Mucosa of stomach (tissue), 1 donor: ENCODE data around the gene MDM2.

Source experiments
- H3K27me3 ChIP-seq: one replicate; pipeline ENCODE4 v1.7.0; 2013; ENCODE audit warnings: mild to moderate bottlenecking, low read length; ENCODE audit not compliant: control insufficient read depth, insufficient read depth
- H3K36me3 ChIP-seq: one replicate; pipeline ENCODE4 v1.7.0; 2013; ENCODE audit warnings: low read length; ENCODE audit not compliant: control insufficient read depth, insufficient read depth
- H3K4me1 ChIP-seq: one replicate; pipeline ENCODE4 v1.7.0; 2013; ENCODE audit warnings: mild to moderate bottlenecking, low read length; ENCODE audit not compliant: control insufficient read depth, insufficient read depth
- H3K4me3 ChIP-seq: one replicate; pipeline ENCODE4 v1.7.0; 2013; ENCODE audit warnings: low read length
- H3K9ac ChIP-seq: one replicate; pipeline ENCODE4 v1.7.0; 2013; ENCODE audit warnings: mild to moderate bottlenecking, low read length, moderate library complexity
- H3K9me3 ChIP-seq: one replicate; pipeline ENCODE4 v1.7.0; 2013; ENCODE audit warnings: mild to moderate bottlenecking, low read length, moderate library complexity; ENCODE audit not compliant: control insufficient read depth
- donor health status: Pancreatic carcinoma.

The MDM2 gene

GRCh38 chr12:68771223-68771925 lies 36.6 kb upstream of the MDM2 start:
- no peak overlapping the region for H3K9ac ChIP-seq
- H3K4me1 ChIP-seq = no peaks in the 10 kb centered on the region
- H3K9me3 ChIP-seq = no peaks in the 10 kb centered on the region
- no peak overlapping the region for H3K4me3 ChIP-seq
- no peaks in the 10 kb centered on the region for H3K27me3 ChIP-seq
- H3K36me3 ChIP-seq = no peaks in the 10 kb centered on the region

DNA sequence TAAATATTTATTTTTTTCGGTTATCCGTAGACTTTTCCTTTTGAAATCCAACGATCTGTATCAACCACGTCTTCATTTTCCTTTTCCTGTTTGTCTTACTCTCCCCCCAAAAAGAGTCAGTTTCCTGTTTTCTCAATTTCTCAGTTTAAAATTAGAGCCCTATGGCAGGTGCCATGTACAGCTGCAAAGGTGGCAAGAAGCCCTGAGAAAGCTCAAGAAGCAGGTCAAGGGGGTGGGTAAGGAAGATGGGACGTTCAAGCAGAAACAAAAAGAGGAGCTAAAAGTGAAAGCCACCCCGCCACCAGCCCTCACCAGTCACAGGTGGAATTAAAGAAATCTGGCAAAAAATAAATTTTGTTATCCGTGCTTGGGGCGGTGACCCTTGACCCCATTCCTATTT lies 35.3 kb upstream of the MDM2 start:
- Histone ChIP-seq H3K4me3 (no peak overlapping the region), H3K9ac (no peak overlapping the region), H3K4me1 (no peaks in the 10 kb centered on the region), H3K36me3 (no peaks in the 10 kb centered on the region), H3K27me3 (no peaks in the 10 kb centered on the region), H3K9me3 (no peaks in the 10 kb centered on the region)

DNA sequence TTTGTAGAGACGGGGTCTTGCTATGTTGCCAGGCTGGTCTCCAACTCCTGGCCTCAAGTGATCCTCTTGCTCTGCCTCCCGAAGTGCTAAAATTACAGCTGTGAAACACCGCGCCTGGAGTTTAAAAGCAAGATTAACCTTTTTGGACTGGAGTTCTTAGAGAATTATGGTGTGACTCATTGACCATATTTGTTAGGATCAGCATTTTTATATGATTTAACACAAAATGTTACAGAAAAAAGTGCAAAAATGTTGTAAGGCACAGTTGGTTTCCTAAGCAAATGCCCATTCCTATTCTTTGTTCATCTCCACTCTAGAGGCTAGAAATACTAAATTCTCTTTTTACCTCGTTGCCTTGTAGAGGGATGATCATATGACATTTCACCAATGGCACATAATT lies 34.4 kb upstream of the MDM2 start:
- H3K4me3 ChIP-seq = no peak overlapping the region
- no peaks in the 10 kb centered on the region for H3K9me3 ChIP-seq
- no peak overlapping the region for H3K9ac ChIP-seq
- H3K36me3 ChIP-seq = no peaks in the 10 kb centered on the region
- H3K4me1 ChIP-seq = no peaks in the 10 kb centered on the region
- no peaks in the 10 kb centered on the region for H3K27me3 ChIP-seq

GRCh38 chr12:68775121-68775630 lies 32.8 kb upstream of the MDM2 start:
- Histone ChIP-seq H3K27me3 (no peaks in the 10 kb centered on the region), H3K4me3 (no peak overlapping the region), H3K4me1 (no peaks in the 10 kb centered on the region), H3K9me3 (no peaks in the 10 kb centered on the region), H3K9ac (no peak overlapping the region), H3K36me3 (no peaks in the 10 kb centered on the region)

- Histone ChIP-seq H3K36me3 (no peaks in the 10 kb centered on the region), H3K27me3 (no peaks in the 10 kb centered on the region)
These were observed 30.9 kb upstream of the MDM2 start for GRCh38 chr12:68776976-68777610.

GRCh38 chr12:68779280-68779679 lies 28.7 kb upstream of the MDM2 start:
- Histone ChIP-seq H3K27me3 (no peaks in the 10 kb centered on the region), H3K9ac (no peak overlapping the region), H3K4me1 (no peaks in the 10 kb centered on the region), H3K9me3 (no peaks in the 10 kb centered on the region), H3K36me3 (no peaks in the 10 kb centered on the region), H3K4me3 (no peak overlapping the region)

More at GRCh38 chr12:68776976-68777610, 30.9 kb upstream of the MDM2 start:
- no peaks in the 10 kb centered on the region for H3K4me1 ChIP-seq
- no peak overlapping the region for H3K9ac ChIP-seq
- no peak overlapping the region for H3K4me3 ChIP-seq
- H3K9me3 ChIP-seq = no peaks in the 10 kb centered on the region

DNA sequence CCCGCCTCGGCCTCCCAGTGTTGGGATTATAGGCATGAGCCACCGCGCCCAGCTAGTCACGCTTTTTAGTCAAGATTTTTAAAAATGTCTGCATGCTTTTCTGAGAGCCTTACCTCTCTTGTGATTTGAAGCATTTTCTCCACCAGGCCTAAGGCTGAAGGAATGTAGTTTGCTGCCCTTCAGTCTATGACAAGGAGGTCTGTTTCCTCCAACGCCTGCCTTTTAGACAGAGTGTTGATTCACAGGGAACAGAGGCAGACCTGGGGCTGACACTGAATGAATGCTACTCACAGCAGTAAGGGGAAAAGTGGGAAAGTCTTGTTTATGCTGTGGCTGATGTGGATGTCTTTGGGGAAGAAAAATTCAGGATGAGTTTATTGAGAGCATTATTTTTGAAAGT lies 27.2 kb upstream of the MDM2 start:
- no peak overlapping the region for H3K9ac ChIP-seq
- H3K9me3 ChIP-seq = no peaks in the 10 kb centered on the region
- no peak overlapping the region for H3K4me3 ChIP-seq
- no peaks in the 10 kb centered on the region for H3K4me1 ChIP-seq
- H3K36me3 ChIP-seq = no peaks in the 10 kb centered on the region
- H3K27me3 ChIP-seq = no peaks in the 10 kb centered on the region

GRCh38 chr12:68781728-68782127 lies 26.2 kb upstream of the MDM2 start:
- H3K36me3 ChIP-seq = no peaks in the 10 kb centered on the region
- no peaks in the 10 kb centered on the region for H3K27me3 ChIP-seq
- H3K9ac ChIP-seq = no peak overlapping the region
- H3K4me1 ChIP-seq = no peaks in the 10 kb centered on the region
- H3K4me3 ChIP-seq = no peak overlapping the region
- H3K9me3 ChIP-seq = no peaks in the 10 kb centered on the region

DNA sequence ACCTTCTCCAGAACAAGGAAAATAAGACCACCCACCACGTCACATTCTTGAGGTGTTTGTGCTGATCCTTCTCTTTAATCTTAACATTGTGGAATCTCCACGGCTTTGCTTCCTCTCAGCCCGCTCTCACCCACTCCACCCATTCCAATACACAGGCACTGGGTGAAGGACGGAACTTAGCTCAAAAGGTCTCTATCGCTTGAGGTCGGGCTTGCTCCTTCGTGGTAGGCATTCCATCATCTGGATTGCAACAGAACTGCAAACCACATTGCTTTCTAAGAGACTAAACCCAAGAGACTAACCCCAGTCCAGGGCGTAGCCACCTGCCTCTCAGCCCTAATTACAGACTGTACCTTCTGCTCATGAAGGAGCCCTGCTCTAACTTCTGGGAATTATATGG lies 24.0 kb upstream of the MDM2 start:
- H3K36me3 ChIP-seq = no peaks in the 10 kb centered on the region
- H3K9ac ChIP-seq = no peak overlapping the region
- peaks cover 11% of the 10 kb centered on the region for H3K4me1 ChIP-seq
- no peak overlapping the region for H3K4me3 ChIP-seq
- H3K9me3 ChIP-seq = no peaks in the 10 kb centered on the region
- no peaks in the 10 kb centered on the region for H3K27me3 ChIP-seq

- H3K4me3 ChIP-seq = no peak overlapping the region
- H3K4me1 ChIP-seq = peaks cover 16% of the 10 kb centered on the region
- no peaks in the 10 kb centered on the region for H3K9me3 ChIP-seq
- no peaks in the 10 kb centered on the region for H3K36me3 ChIP-seq
- no peak overlapping the region for H3K9ac ChIP-seq
- no peaks in the 10 kb centered on the region for H3K27me3 ChIP-seq
These were observed 22.6 kb upstream of the MDM2 start for GRCh38 chr12:68785358-68785757.

DNA sequence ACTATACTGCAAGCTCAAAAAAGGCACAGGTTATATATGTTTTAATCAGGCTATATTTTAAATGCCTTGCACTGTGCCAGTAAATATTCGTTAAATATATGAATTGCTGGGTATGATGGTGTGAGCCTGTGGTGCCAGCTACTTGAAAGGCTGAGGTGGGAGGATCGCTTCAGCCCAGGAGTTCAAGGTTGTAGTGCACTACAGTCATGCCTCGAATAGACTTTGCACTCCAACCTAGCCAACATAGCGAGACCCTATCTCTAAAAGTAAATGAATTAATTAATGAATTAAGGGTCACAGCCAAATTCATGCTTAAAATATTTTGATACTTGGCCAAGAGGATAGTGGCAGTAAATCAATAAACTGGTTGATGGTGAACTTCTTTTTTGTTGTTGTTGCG lies 22.2 kb upstream of the MDM2 start:
- H3K9me3 ChIP-seq = no peaks in the 10 kb centered on the region
- no peaks in the 10 kb centered on the region for H3K27me3 ChIP-seq
- H3K4me1 ChIP-seq = peaks cover 16% of the 10 kb centered on the region
- H3K4me3 ChIP-seq = no peak overlapping the region
- no peak overlapping the region for H3K9ac ChIP-seq
- H3K36me3 ChIP-seq = no peaks in the 10 kb centered on the region

- Histone ChIP-seq H3K36me3 (no peaks in the 10 kb centered on the region), H3K4me1 (peaks cover 16% of the 10 kb centered on the region), H3K9me3 (no peaks in the 10 kb centered on the region), H3K4me3 (no peak overlapping the region), H3K27me3 (no peaks in the 10 kb centered on the region), H3K9ac (no peak overlapping the region)
These were observed 21.0 kb upstream of the MDM2 start for GRCh38 chr12:68786929-68787328.
